NCI-H2029 treated with DMSO at 0.1 percent for 48 hours (cell line): Measurements from ENCODE around the gene OSBPL2.

Experiments used
- DNase-seq: peaks from one replicate; lab custom pipeline; 2025; lab: John Stamatoyannopoulos, UW

The OSBPL2 gene

DNA sequence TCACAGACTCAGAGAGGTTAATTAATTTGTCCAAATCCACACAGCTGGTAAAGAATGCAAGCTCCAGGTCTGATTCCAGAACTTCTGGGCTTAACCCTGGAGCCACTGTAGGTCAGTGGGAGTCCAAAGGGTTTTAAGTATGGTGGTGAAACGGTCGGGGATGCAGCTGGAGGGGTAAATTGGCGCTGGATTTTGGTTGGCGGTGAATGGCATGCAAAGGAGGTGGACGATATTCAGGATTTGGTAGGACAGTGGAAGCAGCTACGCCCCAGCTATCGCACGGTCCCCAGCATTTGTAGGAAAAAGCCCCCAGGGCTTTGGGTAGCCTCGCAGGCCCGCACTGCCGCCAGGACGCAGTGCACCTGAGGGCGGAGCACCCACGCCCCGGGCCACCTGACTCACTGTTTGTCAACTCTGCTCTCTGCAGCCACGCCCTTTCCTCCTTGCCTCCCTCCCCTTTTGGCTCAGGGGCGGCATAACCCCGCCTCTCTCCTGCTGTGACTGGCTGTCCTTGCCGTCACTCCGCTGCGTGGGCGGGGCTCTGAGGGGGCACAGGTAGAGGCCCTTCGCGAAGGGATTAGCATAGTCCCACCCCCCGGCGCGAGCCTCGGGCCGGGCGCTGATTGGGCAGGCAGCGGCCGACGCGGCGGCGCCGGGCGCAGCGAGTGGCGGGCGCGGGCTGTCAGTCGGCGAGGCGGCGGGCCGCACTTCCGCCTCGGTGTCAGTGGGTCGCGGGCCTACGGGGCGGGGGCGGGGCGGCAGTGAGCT lies at the start of gene OSBPL2:
Gene OSBPL2, plus strand, starts transcription at position 721 of the 768 bp plus-strand sequence. CDS start 17,664 bp downstream, outside the sequence.
- peak; percentile 95 for DNase-seq

GRCh38 chr20:62190639-62191411 lies 47.5 kb upstream of the OSBPL2 start:
- no peak for DNase-seq

DNA sequence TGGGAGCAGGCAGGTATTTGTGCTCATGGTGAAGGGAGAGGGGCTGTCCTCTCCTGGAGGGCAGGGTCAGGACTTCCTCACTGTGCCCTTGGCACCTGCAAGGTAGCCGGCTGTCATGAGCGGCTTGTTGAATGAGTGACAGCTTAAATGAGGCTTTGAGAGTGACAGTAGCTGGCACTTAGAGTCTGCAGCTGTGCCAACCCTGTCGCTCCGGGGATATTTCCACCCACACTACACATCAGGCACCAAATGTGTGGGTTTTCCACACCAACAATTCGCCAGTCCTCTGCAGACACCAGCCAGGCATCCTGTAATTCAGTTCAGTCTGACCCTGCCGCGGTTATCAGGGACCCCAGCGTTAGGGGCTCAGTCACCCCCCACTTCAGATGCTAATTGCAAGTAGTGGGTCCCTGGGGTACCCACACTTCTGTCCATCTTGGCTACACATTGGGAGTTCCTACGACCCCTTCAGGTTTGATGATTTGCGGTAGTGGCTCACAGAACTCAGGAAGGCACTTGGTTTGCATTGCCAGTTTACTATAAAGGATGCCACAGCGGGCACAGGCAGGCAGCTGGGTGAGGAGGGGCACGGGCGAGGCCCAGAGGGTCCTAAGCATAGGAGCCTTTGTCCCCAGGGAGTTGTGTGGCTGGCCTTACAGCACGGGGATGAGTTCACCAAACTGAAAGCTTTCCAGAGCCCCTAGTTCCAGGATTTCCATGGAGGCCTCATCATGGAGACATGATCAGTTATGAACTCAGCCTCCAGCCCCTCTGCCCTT lies 46.4 kb upstream of the OSBPL2 start:
- DNase-seq: no peak

DNA sequence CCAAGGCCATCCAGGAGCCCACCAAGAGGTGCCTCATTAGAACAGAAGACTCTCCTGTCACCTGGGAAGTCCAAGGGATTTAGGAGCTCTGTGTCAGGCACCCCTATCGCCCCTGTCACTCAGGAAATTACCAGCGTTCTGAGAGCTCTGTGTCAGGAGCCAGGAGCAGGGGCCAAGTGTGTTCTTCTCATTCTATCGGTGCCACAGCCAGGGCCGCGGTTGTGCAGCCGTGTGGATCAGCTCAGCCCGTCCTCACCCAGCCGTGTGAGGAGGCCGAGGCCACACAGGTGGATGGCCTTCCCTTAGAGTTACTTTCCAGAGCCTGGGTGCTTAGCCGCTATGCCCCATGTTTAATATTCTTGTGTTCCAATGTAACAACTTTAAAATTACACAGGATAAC lies 45.7 kb upstream of the OSBPL2 start:
- no peak for DNase-seq

DNA sequence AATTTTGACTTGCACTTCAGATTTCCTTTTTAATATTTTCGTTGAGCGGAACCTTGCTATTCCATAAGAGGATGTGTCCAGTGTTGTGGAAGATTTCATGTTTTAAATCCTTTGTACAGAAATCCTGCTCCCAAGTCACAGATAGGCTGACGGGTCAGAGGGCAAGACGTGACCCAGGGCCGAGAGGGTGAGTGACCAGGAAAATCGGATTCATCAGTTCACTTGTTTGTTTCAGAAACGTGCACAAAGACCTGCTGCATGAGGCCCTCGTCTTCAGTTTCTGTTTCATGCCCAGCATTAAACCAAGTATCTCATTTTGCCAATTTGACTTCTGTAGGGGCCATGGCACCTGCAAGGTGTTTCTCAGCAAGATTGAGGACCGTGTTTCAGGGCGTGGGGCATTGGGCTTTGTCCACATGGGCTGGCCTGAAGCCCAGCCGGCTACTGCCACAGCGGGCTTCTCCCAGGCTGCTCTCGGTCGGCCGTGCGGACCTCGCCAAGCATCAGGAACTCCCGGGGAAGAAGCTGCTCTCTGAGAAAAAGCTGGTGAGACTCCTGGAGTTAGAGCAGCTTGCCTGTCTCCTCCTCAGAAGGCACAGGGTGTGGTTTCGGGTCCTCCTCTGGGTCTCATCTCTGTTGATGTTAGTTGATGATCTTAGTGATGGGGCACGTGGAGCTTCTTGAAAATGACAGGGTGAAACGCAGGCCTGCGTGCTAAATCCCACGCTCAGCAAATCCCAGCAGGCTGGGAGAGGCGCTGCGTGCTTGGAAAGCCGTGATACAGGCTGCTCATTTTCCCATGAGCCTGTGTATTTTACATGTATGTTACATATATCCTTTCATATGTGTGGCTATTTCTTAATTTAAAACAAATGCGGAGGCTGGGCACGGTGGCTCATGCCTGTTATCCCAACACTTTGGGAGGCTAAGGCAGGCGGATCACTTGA lies 45.0 kb upstream of the OSBPL2 start:
- no peak for DNase-seq

GRCh38 chr20:62195075-62195405 lies 43.3 kb upstream of the OSBPL2 start:
- DNase-seq: no peak

- no peak for DNase-seq
Measured at GRCh38 chr20:62195736-62196135, 42.6 kb upstream of the OSBPL2 start.

GRCh38 chr20:62196286-62196685 lies 42.0 kb upstream of the OSBPL2 start:
- DNase-seq: no peak

DNA sequence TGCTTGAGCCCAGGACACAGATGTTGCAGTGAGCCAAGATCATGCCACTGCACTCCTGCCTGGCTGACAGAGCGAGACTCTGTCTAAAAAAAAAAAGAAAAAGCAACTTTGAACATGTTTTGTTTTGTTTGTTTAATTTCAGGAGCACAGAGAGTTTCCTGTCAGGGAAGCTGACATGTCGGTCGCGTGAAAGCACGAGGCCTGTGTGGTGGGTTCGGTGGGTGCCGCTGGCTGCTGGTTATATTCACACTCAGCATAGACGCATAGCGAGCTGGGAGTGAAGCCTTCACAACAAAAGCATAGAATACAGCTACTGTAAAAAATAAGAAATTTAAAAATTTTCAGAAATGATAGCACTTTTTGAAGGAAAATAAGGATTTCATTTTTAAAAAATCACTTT lies 41.0 kb upstream of the OSBPL2 start:
- no peak for DNase-seq

DNA sequence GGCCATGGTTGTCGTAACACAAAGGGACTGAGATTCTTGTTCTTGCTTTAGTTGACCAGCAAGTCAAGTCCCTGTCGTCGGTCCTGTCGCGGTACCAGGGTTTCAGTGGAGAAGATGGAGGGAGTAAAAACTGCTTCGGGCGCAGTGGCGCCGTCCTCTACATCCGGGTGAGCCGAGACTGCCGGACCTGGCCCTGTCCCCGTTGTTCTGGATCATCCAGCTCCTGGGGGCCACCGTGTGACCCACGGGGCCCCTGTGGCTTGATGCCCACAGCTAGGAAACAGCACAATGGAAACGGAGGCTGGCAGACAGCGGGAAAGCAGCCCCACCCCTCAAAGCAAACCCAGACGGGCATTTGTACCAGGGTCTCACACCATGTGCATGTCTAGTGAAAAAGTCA lies 40.5 kb upstream of the OSBPL2 start:
- no peak for DNase-seq

DNA sequence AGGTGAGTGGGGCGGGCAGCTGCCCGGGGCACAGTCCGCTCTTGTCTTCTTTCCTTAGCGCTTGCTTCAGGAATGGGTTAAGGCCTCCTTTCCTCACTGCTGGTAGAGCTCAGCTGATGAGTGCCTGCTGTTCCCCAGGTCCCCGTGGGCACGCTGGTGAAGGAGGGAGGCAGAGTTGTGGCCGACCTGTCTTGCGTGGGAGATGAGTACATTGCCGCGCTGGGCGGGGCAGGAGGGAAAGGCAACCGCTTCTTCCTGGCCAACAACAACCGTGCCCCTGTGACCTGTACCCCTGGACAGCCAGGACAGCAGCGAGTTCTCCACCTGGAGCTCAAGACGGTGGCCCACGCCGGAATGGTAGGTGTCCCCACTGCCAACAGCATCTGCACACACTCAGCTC lies 39.8 kb upstream of the OSBPL2 start:
- no peak for DNase-seq

DNA sequence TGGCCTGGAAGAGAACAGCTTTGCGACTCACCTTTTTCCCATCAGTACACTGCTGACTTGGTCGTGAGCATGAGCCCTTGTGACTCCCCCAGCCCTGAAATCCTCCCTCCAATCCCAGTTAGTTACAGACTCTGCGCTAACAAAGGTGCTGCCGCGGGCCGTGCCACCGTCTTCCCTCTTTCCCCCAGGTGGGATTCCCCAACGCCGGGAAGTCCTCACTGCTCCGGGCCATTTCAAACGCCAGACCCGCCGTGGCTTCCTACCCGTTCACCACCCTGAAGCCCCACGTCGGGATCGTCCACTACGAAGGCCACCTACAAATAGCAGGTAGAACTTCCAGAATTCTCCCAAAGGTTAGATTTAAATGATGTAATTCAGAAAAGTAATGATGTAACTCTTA lies 39.4 kb upstream of the OSBPL2 start:
- DNase-seq: no peak

GRCh38 chr20:62200491-62201172 lies 37.7 kb upstream of the OSBPL2 start:
- DNase-seq: no peak

DNA sequence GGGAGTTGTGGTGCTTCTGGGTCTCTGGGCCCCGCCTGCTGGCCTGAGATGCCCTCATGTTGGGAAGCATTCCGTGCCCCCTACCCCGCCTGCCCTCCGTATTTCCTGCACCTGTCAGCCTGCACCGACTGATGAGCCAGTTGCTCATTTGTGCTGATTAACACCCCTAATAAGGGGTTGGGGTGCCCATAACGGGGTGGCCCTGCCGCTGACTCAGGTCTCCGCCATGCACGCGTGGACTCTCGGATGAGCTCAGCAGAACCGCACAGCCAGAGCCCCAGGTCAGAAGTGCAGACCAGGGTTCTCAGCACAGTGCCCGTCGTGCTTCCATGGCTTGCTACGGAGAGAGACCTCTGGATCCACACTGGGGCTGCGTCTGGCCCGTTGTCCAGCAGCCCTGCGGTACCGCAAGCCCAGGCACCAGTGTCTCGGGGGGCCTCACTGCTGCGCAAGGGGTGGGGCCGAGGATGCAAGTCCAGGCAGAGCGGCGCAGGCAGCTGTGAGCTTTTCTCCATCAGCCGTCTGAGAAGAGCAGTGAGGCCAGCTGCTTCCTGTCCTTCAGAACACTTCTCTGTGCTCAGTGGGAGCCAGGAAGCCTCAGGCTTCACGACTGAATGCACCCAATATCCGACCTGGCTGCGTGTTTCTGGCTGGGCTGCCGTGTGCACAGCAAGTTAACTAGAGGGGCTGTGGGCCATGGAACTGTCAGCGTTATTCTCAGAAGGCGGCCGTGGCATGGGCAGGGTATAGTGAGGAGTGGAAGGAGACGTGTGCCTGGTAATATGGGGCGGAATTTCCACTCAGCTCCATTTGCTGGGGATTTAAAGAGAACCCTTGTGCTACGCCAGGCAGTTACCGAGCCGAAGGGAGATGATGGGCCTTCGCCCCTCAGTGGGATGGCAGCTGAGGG lies 36.9 kb upstream of the OSBPL2 start:
- DNase-seq: no peak

DNA sequence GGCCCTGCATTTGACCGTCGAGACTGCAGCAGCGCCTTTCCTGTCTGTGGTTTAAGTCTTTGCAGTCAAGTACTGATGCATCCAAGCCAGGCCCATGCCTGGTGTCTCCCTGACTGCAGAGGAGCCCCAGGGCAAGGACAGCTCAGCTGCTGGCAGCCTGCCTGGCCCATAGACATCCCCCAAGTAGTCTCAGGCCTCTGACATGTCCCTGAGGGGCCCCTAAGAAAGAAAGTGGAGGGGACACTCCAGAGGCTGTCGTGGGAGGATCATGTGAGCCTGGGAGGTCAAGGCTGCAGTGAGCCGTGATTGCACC lies 36.3 kb upstream of the OSBPL2 start:
- no peak for DNase-seq

- DNase-seq: no peak
Measured at GRCh38 chr20:62202676-62203377, 35.5 kb upstream of the OSBPL2 start.

DNA sequence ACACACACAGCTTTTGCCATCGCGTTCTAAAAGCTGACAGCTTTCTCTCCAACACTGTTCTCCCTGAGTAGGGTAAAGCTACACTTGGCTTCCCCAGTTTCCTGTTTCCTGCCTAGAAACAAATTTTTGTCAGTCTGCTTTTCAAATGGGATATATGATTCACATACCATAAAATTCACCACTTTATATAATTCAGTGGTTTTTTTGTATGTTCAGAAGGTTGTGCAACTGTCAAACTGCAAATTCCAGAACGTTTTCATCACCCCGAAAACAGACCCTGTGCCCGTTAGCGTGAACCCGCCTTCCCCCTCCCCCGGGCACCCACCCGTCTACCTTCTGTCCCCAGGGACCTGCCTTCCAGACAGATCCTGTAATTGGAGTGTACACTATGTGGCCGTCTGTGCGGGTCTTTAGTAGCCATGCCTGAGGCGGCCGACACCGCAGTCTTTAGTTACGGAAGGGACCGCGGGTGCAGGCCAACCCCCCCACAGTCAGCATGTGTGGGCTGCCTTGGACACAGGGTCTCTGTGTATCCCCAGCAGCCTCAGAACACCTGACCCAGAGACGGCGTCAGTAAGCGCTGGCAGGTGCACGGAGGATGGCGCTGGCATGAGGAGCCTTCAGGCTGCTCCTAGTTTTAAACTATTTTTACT lies 34.8 kb upstream of the OSBPL2 start:
- DNase-seq: no peak

DNA sequence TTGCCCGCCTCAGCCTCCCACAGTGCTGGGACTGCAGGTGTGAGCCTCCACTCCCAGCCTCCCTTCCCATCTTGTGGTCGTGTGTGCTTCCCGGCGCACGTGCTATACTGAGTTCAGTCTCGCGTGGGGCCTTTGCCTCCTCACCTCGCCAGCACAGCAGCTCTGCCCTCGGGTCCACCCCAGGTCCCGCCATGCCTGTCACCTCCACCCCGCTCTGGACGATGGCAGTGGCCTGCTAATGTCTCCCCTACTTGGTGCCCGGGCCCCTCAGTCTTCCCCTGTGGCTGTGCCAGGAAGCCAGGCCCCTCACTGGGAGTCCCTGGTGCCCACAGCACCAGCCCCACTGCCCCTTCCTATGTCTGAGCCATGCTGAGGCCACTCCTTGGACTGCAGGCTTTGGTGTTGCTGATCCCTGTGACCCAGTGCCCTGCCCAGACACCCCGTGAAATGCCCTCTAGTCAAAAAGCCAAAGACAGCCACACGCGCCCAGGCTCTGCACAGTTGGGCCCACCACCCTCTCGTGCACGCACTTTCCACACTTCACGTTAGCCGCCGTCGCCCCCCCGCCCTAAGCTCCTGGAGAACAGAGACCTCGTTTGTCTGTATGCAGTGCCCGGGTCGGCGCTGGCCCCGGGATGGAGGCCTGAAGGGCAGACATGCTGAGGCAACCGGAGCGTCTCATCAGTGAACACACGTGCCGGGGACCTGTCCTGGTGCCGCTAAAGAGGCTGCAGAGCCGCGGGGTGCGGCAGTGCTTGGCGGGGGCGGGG lies 32.5 kb upstream of the OSBPL2 start:
- no peak for DNase-seq
